ENCODE data around the gene JAKMIP2.
"Not testable (repeated sequence)": the region's sequence is repeated elsewhere in the genome, so short reads cannot be mapped to it uniquely, and the experiment has no call there.

Gene JAKMIP2

DNA sequence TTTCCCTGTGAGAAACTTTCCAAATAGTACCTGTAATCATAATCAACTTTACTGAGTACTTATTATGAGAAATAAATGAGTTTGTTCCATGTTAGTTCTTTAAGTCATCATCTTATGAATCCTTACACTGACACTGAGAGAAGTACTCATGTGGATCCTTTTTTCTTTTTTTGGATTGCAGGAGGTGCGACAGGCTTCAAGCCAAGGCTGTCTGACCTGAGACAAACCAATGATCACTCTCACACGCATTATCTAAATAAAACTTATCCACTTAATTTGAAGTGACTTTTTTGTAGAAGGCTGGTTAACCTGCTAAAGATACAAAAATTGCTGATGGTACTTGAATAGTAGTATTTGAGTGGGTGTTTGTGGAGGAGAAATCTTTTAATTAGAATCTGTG is 39.5 kb downstream of the JAKMIP2 start:
- DNase-seq: no peak

DNA sequence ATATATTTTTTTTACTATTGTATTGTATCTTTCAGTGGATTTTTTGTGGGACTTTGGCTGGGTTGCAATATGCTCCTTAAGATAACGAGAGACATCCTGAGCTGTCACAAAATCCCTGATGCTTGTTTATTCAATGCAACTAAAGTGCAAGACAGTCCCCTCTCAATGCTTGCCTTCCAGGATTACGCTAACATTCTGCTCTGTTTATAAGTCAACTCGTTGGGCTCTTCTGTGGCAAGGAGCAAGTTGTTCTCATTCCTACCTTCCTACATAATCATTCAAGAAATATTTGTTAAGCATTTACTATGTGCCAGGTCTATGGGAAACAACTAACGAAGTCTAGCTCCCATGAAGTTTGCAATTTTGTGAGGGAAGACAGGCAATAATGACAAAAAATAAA is 40.4 kb downstream of the JAKMIP2 start:
- DNase-seq: no peak

DNA sequence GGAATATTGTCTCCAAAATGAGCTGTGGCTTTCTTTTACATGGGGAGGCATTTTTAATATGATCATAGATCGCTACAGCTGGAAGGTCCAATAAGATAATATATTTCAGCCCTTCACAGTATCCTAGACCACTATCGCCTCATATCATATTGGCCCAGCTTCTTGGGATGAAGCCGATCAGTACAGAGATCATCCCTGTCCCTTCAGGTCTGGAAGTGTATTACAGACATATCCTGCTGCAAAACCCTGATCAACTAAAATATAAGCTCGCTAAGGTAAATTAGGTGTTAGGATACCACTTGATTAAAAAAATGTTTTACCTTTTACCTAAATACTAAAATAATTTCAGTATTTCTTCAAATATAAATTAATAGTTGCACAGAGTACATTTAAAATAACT is 41.7 kb downstream of the JAKMIP2 start:
- DNase-seq: no peak

DNA sequence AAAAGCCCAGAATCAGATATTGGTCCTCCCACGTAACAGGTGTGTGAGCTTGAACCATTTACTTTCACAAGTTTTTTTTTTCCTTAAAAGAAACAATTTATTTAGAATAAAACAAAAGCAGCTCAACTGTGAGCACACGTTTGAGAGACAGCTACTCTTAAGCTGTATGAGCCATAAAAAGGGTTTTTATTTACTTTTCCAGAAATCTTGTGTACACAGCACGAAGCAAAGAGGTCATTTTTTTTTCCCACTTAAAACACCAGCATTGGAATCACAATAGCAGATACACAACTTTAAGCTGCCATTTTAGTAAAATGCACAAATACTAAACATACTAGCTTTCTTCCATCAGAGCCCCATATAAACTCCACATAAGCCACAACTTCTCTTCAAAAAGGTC is 44.6 kb downstream of the JAKMIP2 start:
- DNase-seq: no peak

DNA sequence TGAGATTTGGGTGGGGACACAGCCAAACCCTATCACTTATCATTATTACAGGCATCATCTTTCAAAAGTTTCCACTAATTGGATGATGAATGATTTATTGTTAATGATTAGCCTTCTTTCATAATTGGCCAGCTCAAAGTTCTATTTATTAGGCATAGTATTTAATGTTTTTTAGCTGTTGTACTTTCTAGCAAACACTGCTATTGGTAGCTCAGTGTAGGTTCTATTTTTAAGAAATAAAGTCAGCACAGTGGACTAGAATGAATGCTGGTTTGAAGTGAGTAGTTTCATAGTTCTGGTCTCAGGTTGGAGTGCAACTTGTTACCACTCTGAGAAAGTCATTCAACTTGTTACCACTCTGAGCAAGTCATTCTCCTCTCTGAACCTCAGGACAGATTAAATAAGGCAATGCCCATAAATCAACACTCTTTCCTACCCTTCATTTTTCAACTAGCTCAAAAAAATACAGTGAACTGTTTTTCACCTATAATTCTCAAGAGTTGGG is 46.9 kb downstream of the JAKMIP2 start:
- no peak for DNase-seq

DNA sequence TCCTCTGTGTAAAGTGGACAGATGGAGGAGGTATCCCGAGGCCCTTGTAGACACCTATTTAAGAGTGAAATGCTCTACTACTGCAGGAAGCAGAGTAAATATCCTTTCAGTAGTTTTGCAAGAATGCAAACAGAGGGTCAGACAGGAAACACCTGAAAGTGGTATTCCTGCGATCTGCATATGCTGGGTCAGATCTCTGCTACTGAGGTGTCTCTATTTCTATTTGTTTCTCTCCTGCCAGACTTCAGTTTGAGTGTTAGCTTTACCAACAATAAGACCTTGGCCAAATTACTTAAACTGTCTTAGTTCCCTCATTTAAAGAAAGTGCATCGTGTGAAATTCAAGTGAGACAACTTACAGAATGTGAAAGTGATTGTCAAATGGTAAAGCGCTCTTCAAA is 47.6 kb downstream of the JAKMIP2 start:
- no peak for DNase-seq

DNA sequence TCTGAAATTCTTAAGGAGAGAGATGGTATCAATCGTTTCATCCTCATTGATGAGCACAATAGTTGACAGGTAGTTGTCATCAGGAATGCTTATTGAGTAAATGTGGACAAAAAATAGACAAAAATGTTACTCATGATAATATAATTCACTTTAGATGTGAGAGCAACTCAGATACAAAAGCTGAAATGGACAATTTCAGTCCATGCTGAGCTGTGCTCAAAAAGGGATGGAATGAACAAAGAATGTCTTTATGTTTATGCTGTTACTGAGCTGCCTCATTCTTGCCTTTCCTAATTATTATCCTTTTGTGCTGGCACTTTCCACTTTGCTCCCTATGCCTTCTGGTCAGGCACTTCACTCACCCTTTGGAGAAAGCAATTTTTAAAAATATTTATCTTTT is 49.5 kb downstream of the JAKMIP2 start:
- DNase-seq: no peak

DNA sequence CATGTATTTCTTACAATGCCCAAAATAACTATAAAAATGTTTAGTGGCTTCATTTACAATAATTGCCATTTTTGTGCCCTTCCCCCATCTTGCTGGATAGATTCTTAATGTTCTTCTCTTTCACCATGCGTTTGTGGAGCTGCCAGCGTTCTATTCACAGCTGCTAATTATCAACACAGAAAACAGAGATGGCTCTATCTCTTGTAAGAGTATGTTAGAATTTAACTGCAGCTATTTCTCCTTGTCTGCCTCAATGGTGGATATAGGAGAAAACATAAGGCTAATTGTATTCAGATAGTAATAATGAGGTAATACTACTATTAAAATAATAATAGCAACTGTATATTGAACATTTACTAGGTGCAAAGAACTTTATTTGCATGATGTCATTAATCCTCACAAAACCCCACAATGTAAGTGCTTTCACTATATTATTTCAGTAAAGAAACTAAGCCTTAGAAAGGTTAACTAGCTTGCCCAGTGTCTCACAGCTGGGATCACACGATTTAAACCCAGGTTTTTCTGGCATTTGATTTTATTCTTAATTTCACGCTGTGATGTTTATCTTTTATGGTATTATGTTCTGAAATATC is 50.1 kb downstream of the JAKMIP2 start:
- no peak for DNase-seq

DNA sequence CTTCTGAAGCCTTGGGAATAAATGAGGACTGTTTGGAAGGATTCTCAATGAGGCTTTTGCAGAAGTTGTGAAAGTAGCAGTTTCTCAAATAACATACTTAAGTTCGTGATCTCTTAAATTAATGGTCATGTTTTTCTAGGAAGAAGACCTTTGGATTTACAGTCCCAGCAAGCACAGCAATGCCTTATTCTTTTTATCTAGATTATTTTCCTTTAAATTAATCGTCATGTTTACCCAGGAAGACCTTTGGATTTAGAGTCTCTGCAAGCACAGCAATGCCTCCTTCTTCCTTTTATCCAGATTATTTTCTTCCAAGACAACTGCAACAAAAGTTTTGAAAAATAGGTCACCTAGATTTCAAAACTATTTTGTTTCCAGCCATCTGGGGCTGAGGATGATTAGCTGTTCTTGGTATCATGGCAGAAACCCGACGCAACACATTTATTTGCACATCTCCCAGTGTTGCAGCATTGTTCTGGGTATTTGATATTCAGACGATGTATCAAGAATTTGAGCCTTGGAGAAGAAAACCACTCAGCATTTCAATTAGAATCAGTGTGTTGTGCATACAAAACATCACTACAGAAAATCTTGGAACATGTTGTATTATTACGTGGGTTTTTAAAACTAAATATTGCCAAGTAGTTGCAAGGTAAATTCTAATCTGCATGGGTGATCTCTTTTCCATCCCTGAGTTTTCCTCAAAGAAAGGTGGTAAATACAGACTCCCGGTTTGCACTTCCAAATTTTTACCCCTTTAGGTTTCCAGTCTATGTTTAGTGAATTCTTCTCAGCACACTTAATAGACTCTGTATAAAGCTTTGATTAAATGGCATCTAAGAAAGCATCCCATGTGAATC is 50.9 kb downstream of the JAKMIP2 start:
- no peak for DNase-seq

GRCh38 chr5:147727200-147727599 is 55.3 kb downstream of the JAKMIP2 start:
- DNase-seq: no peak

- DNase-seq: not testable (repeated sequence)
Measured at GRCh38 chr5:147721191-147721960, 61.2 kb downstream of the JAKMIP2 start.

DNA sequence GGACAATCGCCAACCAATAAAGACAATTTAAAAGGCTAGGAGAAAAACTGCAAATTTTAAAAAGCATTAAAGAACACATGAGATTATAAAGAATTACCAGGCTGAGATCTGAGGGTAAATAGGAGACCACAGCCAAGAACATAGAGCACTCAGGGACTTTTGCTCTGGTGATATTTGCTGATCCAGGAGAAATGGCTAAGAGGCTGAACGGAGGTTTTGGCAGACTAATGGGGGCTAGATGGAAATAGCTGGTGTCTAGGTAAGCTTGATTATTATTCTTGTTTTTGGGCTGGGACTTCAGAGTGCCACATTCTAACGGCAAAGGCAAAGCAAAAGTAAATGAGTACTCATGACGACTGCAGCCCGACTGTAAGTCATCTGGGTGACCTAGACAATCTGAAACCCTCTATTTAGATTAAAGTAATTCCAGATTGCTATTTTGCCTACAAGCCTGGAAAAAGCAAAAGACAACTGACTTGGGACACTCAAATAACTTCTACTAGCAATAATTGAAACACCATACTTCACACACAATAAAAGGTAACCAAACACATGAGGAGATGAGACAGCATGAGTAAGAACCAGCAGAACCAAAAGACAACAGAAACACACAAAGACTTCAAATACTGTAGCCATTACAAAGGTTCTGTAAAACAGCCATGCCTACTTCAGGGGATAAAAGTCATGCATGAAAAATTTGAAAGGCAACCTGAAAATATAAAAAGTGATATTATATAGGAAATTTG is 68.8 kb downstream of the JAKMIP2 start:
- no peak for DNase-seq

DNA sequence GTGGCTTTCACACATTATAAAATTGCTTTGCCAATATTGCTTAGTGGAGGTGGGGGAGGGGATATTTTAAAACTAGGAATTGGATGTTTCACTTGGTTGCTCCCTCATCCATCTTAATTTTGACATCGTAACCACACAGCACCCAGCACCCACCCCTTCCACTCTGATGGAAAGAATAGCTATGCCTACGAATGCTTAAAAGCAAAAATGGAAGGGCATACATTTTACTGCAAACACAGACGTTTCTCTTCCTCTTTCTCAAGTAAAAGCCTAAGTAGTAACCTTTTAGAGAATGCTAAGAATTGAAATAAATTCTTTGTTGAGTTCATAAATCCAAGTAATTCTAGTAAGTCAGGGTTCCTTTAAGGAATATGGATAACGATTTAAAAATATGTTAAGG is 69.9 kb downstream of the JAKMIP2 start:
- DNase-seq: no peak

DNA sequence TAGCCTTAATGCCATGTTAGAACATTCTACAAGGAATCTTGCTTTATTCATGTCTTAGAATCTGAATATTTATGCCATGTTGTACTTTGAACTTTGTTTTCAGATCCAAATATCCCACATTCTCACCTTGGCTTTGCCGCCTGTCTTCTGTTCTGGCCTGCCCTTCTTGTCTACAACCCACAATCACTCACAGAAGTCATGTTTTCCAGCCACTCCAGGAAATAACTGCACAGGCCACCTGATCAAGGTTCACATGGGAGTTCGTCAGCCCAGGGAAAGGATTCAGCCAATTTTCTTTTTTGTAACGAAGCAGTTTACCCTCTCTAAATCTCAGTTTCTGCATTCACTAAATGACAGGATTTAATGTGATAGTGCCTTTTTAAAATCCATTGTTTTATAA is 70.5 kb downstream of the JAKMIP2 start:
- DNase-seq: no peak

- DNase-seq: no peak
Measured at GRCh38 chr5:147711019-147711418, 71.5 kb downstream of the JAKMIP2 start.

DNA sequence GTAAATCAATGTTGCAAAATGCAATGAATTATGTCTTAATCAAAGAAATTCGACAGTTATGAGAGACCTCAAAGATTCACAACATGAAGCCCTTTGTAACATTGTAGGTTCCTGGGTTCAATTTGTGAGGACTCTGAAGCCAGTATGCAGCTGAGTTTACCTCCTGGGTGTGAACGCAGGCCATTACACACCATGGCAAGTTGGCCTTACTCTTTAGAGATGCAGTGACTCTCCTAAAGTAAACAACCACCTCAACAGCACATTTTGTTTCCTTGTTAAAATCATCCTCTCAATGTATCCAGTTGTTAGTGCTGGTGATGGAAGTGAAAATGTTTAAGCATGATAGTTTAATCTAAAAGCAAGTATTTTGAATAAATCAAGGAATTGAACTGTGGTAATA is 73.8 kb downstream of the JAKMIP2 start:
- no peak for DNase-seq

GRCh38 chr5:147704544-147704943 is 78.0 kb downstream of the JAKMIP2 start:
- DNase-seq: no peak

GRCh38 chr5:147701468-147701867 is 81.1 kb downstream of the JAKMIP2 start:
- DNase-seq: no peak

- no peak for DNase-seq
Measured at GRCh38 chr5:147699496-147700088, 82.9 kb downstream of the JAKMIP2 start.

DNA sequence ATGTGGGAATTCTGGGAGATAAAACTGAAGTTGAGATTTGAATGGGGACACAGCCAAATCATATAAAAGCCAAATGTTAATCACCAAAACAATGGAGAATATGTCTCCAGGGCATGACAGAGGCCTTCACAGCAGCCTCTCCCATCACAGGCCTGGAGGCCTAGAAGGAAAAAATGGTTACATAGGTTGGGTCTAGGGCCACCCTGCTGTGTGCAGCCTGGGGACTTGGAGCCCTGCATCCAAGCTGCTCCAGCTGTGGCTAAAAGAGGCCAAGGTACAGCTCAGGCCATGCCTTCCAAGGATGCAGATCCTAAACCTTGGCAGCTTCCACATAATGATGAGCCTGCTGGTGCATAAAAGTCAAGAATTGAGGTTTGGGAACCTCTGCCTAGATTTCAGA is 85.1 kb downstream of the JAKMIP2 start:
- DNase-seq: no peak

- DNase-seq: no peak
Measured at GRCh38 chr5:147694772-147695171, 87.8 kb downstream of the JAKMIP2 start.

DNA sequence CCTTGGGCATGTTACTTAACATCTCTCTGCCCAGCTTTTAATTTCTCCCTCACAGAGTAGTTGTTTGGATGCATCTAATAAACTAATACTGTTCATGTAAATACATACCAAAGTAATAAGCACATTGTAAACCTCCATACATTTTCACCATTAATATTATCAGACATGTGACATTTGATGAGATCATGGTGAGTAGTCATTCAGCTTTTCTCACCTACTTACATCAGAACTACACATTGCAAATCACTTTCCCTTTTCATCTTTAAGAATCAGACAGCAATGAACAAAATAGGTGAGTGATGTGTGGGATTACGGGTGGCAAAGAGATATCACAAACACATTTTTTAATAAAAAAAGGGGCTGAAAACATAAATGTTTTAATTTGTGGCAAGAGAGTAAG is 89.3 kb downstream of the JAKMIP2 start:
- no peak for DNase-seq

DNA sequence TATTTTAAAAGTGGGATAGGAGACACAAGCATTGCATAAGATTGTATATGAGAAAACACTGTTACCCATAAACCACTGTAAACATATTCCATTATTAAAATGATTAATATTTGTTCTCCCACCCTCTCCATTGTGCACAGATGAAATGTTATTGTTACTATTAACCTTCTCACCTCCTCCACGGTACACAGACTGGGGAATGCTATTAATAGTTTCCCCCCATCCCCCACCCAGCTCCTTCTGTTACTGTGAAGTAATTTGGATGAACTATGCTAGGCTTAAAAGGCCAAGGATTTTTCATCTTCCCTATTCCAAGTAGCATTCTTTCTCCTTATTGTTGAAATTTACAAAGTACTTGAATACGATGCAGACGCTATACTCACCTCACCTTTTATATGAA is 91.4 kb downstream of the JAKMIP2 start:
- DNase-seq: no peak
